Measurements from ENCODE around the gene SIGLEC12. TPM values are rescaled to one million over a fixed set of nuclear protein-coding genes. Genes with fewer than 3 reads are reported as not detected.
A peak's percentile ranks its signal among the peaks of the same experiment; 100 is the strongest.

The SIGLEC12 gene
- total and polyA plus RNA-seq, 9 of the 15 experiments (the other 6 are each of a cell fraction or from before 2014, with no cell fraction given): 0.08 to 1.3 (median 0.54) TPM

GRCh38 chr19:51507192-51507591, 5.6 kb upstream of the SIGLEC12 start (continued):
- TF ChIP-seq RFX5 (IDR thresholded peaks at IDR 0.05; ENCODE audit: low read depth, low read length): no peak
- TF ChIP-seq MECOM (CRISPR knock-in tag; IDR thresholded peaks at IDR 0.05): 0 out of 2 replicates have a peak, but pooled peaks have one; percentile 14
- TF ChIP-seq SRSF3 (IDR thresholded peaks at IDR 0.05; ENCODE audit: insufficient read depth, low read length): no peak
- no peak for TF ChIP-seq THRB (CRISPR knock-in tag; conservative IDR thresholded peaks at IDR 0.05)
- TF ChIP-seq ZNF384 (IDR thresholded peaks at IDR 0.05; ENCODE audit: low read depth, low read length): peak; percentile 64; the same call in 1 of the 2 replicates
- TF ChIP-seq TARDBP (IDR thresholded peaks at IDR 0.05): 0 out of 2 replicates have a peak, but pooled peaks have one; percentile 39

GRCh38 chr19:51505904-51506303, 4.3 kb upstream of the SIGLEC12 start:
- Histone ChIP-seq H3K79me2 (ENCODE audit: control insufficient read depth, insufficient read depth, low read length) (peaks cover 12% of the 10 kb centered on the region), H3K4me1 (replicated peaks in 1 of 2; ENCODE audit: control insufficient read depth in 2 of 2, insufficient read depth in 2 of 2, low read length in 2 of 2) (peaks cover 45 to 66% of the 10 kb centered on the region in 2 experiments), H3K9me1 (ENCODE audit: control insufficient read depth, insufficient read depth, low read length) (no peaks in the 10 kb centered on the region), H3K4me3 (no peak overlapping the region), H3K9me3 (replicated peaks; ENCODE audit: control insufficient read depth, insufficient read depth, low read depth, low read length) (no peaks in the 10 kb centered on the region; the same call in 1 of the 2 replicates), H3K27me3 (ENCODE audit: control insufficient read depth in 2 of 2, insufficient read depth in 2 of 2, low read length in 2 of 2) (no peaks in the 10 kb centered on the region), H3K4me2 (ENCODE audit: insufficient read depth, low read length) (no peak overlapping the region), H4K20me1 (replicated peaks; ENCODE audit: control insufficient read depth, insufficient read depth, low read length) (no peaks in the 10 kb centered on the region), H2AFZ (ENCODE audit: low read depth, low read length) (peak overlapping the region; percentile 16), H3K36me3 (ENCODE audit: control insufficient read depth, insufficient read depth, low read length) (no peaks in the 10 kb centered on the region), H3K9ac (ENCODE audit: insufficient read depth in 1 of 2, low read depth in 2 of 2, low read length in 2 of 2) (no peak overlapping the region), H3K27ac (ENCODE audit: extremely low read depth, low read depth, low read length) (peak overlapping the region; percentile 19; the same call in 2 of the 3 replicates)
- no peak for DNase-seq (ENCODE audit: extremely low read depth in 1 of 4, low spot score in 3 of 4)
- no peak for ATAC-seq
- in situ Hi-C loops (cut with MboI): no loop called here
- POLR2A ChIA-PET: interaction anchor here (0.6 to 1.0 kb wide), 5 partner anchors 9 to 224 kb away, joined by 3 read pairs; no protein-coding TSS in a partner anchor
- BruUV-seq (replicated peaks): no TSS peak
- no peak for FAIRE-seq
- CTCF ChIA-PET (ENCODE audit: low intra/inter-chr PET ratio): no interaction called here
- intact Hi-C loops (cut with micrococcal nuclease): no loop called here
- 53% methylated on average over 3 of the region's 3 CpGs for WGBS (ENCODE audit: insufficient coverage, low coverage, missing lambda C conversion rate)
- no peak for TF ChIP-seq NFXL1 (CRISPR knock-in tag; IDR thresholded peaks at IDR 0.05)
- TF ChIP-seq TAF9B (IDR thresholded peaks at IDR 0.05; ENCODE audit: partially characterized antibody): no peak
- no peak for TF ChIP-seq YY1 (IDR thresholded peaks at IDR 0.05; ENCODE audit: borderline replicate concordance in 1 of 3, control insufficient read depth in 1 of 3, extremely low read depth in 1 of 3, insufficient read depth in 3 of 3, insufficient read length in 1 of 3, insufficient replicate concordance in 2 of 3, low read depth in 1 of 3, low read length in 2 of 3)
- no peak for TF ChIP-seq ATF3 (IDR thresholded peaks at IDR 0.05)
- no peak for TF ChIP-seq ATF3 (CRISPR knock-in tag; conservative IDR thresholded peaks at IDR 0.05)
- TF ChIP-seq DEAF1 (CRISPR knock-in tag; IDR thresholded peaks at IDR 0.05): no peak
- TF ChIP-seq FIP1L1 (IDR thresholded peaks at IDR 0.05; ENCODE audit: low read depth, low read length, poor library complexity, severe bottlenecking): no peak
- TF ChIP-seq ATF6 (CRISPR knock-in tag; IDR thresholded peaks at IDR 0.05): no peak
- TF ChIP-seq FOXK2 (conservative IDR thresholded peaks at IDR 0.05 in 1 of 2, IDR thresholded peaks at IDR 0.05 in 1 of 2; ENCODE audit: low read depth in 2 of 2): 0 out of 4 replicates have a peak, but pooled peaks of 1 of the 2 experiments have one; percentile 24

Data from K562 (cell line).